Measurements from ENCODE around the gene CD3E. TPM values are rescaled to one million over a fixed set of nuclear protein-coding genes. Genes with fewer than 3 reads are reported as not detected.

CD3E gene
- total RNA-seq, 1 experiment from 2014 or later, result 0.51 TPM

DNA sequence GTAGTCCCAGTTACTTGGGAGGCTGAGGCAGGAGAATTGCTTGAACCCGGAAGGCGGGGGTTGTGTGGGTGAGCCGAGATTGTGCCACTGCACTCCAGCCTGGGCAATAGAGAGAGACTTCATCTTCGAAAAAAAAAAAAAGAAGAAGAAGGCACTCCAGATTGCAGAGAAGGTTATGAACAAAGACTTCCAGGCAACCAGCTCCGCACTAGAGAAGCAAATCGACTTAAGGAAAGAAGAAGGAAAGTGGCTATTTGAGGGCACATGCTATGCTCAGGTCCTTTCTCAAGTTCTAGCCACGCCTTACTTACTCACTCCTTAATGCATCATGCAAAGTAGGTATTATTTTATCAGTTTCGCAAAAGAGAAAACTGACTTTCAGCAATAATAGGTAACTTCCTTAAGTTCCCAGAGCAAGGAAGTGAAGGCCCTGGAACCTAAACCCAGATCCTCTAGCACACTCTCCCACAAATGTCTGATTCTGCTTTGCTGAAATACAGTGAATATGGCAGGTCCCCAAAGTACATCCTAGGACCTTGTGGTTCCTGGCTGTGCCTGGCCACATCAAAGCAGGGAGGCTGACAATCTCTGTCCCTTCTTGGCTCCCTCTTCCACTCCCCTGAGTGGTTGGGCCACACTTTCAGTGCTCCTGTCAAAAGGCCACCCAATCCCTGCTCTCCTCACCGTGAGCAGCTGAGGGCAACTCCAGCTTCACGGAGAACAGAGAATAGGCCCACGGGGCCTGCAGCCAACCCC is 14.2 kb downstream of the CD3E start:
- CTCF ChIA-PET, result interaction anchor here (0.6 kb wide), 2 partner anchors 23 to 107 kb away, joined by 3 to 10 read pairs; no protein-coding TSS in a partner anchor
- BruUV-seq (replicated peaks), result no TSS peak

DNA sequence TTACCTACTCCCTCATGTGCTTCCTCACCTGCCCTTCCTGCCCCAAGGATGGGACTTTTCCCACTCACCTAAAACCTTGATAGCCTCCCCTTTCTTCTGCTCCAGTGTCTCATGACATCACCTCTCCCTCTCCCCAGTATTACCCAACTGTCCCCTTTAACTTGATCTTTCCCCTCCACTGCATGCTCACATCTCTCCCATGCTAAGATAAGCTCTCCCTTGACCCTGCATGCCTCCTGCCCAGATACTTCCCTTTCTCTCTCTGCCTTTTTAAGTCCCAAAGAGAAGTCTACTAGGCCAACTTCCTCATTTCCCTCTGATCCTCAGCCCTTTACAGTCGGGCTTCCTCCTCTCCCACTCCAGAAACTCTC is 14.8 kb downstream of the CD3E start:
- no peak for ATAC-seq
- DNase-seq (ENCODE audit: low read depth, low spot score), result no peak
- intact Hi-C loops (cut with micrococcal nuclease; ENCODE audit: unreplicated experiment), result no loop called here
- H3K27me3 ChIP-seq (ENCODE audit: control insufficient read depth, insufficient read depth, low read length), result no peaks in the 10 kb centered on the region
- BruUV-seq (replicated peaks), result no TSS peak
- TF ChIP-seq, protein P1, sequence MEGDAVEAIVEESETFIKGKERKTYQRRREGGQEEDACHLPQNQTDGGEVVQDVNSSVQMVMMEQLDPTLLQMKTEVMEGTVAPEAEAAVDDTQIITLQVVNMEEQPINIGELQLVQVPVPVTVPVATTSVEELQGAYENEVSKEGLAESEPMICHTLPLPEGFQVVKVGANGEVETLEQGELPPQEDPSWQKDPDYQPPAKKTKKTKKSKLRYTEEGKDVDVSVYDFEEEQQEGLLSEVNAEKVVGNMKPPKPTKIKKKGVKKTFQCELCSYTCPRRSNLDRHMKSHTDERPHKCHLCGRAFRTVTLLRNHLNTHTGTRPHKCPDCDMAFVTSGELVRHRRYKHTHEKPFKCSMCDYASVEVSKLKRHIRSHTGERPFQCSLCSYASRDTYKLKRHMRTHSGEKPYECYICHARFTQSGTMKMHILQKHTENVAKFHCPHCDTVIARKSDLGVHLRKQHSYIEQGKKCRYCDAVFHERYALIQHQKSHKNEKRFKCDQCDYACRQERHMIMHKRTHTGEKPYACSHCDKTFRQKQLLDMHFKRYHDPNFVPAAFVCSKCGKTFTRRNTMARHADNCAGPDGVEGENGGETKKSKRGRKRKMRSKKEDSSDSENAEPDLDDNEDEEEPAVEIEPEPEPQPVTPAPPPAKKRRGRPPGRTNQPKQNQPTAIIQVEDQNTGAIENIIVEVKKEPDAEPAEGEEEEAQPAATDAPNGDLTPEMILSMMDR (IDR thresholded peaks at IDR 0.05), result no peak
- TF ChIP-seq SIN3A (IDR thresholded peaks at IDR 0.05; ENCODE audit: borderline replicate concordance, insufficient read depth, low read depth, low read length), result no peak
- POLR2A ChIA-PET, result no interaction called here
- in situ Hi-C loops (cut with HindIII; ENCODE audit: low pct_unique_long_range_greater_than_20kb, low sequenced_read_pairs), result no loop called here
- no peaks in the 10 kb centered on the region for H3K36me3 ChIP-seq (ENCODE audit: control insufficient read depth, insufficient read depth, low read length)
- no peak overlapping the region for H3K27ac ChIP-seq (ENCODE audit: low read length)
- CTCF ChIA-PET, result no interaction called here
- H3K4me3 ChIP-seq (ENCODE audit: low read depth in 2 of 2, low read length in 2 of 2), result no peak overlapping the region
- H3K4me1 ChIP-seq (ENCODE audit: control insufficient read depth, insufficient read depth, low read length), result peaks cover 8% of the 10 kb centered on the region
- no peaks in the 10 kb centered on the region for H3K9me3 ChIP-seq (ENCODE audit: control insufficient read depth, insufficient read depth, low read depth, low read length)

More for the DNA sequence above, 14.2 kb downstream of the CD3E start:
- Histone ChIP-seq H3K36me3 (ENCODE audit: control insufficient read depth, insufficient read depth, low read length) (no peaks in the 10 kb centered on the region), H3K27ac (ENCODE audit: low read length) (no peak overlapping the region), H3K27me3 (ENCODE audit: control insufficient read depth, insufficient read depth, low read length) (no peaks in the 10 kb centered on the region), H3K9me3 (ENCODE audit: control insufficient read depth, insufficient read depth, low read depth, low read length) (no peaks in the 10 kb centered on the region), H3K4me1 (ENCODE audit: control insufficient read depth, insufficient read depth, low read length) (peaks cover 8% of the 10 kb centered on the region), H3K4me3 (ENCODE audit: low read depth in 2 of 2, low read length in 2 of 2) (no peak overlapping the region)
- in situ Hi-C loops (cut with HindIII; ENCODE audit: low pct_unique_long_range_greater_than_20kb, low sequenced_read_pairs) (no loop called here), intact Hi-C loops (cut with micrococcal nuclease; ENCODE audit: unreplicated experiment) (no loop called here)
- TF ChIP-seq SIN3A (IDR thresholded peaks at IDR 0.05; ENCODE audit: borderline replicate concordance, insufficient read depth, low read depth, low read length) (no peak), TCF7L2 (IDR thresholded peaks at IDR 0.05; ENCODE audit: low read depth, low read length) (no peak), POLR2AphosphoS5 (IDR thresholded peaks at IDR 0.05; ENCODE audit: low read depth, low read length) (no peak)
- TF ChIP-seq, protein P1 (IDR thresholded peaks at IDR 0.05), result no peak
- TF ChIP-seq, protein P2, sequence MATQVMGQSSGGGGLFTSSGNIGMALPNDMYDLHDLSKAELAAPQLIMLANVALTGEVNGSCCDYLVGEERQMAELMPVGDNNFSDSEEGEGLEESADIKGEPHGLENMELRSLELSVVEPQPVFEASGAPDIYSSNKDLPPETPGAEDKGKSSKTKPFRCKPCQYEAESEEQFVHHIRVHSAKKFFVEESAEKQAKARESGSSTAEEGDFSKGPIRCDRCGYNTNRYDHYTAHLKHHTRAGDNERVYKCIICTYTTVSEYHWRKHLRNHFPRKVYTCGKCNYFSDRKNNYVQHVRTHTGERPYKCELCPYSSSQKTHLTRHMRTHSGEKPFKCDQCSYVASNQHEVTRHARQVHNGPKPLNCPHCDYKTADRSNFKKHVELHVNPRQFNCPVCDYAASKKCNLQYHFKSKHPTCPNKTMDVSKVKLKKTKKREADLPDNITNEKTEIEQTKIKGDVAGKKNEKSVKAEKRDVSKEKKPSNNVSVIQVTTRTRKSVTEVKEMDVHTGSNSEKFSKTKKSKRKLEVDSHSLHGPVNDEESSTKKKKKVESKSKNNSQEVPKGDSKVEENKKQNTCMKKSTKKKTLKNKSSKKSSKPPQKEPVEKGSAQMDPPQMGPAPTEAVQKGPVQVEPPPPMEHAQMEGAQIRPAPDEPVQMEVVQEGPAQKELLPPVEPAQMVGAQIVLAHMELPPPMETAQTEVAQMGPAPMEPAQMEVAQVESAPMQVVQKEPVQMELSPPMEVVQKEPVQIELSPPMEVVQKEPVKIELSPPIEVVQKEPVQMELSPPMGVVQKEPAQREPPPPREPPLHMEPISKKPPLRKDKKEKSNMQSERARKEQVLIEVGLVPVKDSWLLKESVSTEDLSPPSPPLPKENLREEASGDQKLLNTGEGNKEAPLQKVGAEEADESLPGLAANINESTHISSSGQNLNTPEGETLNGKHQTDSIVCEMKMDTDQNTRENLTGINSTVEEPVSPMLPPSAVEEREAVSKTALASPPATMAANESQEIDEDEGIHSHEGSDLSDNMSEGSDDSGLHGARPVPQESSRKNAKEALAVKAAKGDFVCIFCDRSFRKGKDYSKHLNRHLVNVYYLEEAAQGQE (IDR thresholded peaks at IDR 0.05; ENCODE audit: insufficient read depth in 1 of 2, low read depth in 2 of 2, low read length in 1 of 2), result no peak
- DNase-seq (ENCODE audit: low read depth, low spot score), result no peak
- POLR2A ChIA-PET, result no interaction called here
- no peak for ATAC-seq

All from Panc1 (cell line).